Measurements from ENCODE around the gene UNC5B.

The UNC5B gene

GRCh38 chr10:71349406-71349805, 137.0 kb downstream of the UNC5B start:
- no peak for DNase-seq

GRCh38 chr10:71351087-71351486, 138.7 kb downstream of the UNC5B start:
- DNase-seq, result no peak

- no peak for DNase-seq
Observed at GRCh38 chr10:71351628-71352319, 139.4 kb downstream of the UNC5B start.

Measured in NK-92 treated with Interleukin-12 subunit alpha and Interleukin-12 subunit beta, amount 100 ng/mL, for 24 hours (cell line).